Stimulated activated CD4-positive, alpha-beta T cell treated with anti-CD3 and anti-CD28 coated beads, Interleukin-15, amount 100 ng/mL, for 48 hours (primary cell): Measurements from ENCODE around the gene SPRY1.
A peak's percentile ranks its signal among the peaks of the same experiment; 100 is the strongest.

Experiments used
- DNase-seq, 2 donors: peaks; one replicate each; pipeline ENCODE4 v3.0.0-alpha.2; 2020; ENCODE audit warnings: low read depth in 2 of 2

Gene SPRY1

DNA sequence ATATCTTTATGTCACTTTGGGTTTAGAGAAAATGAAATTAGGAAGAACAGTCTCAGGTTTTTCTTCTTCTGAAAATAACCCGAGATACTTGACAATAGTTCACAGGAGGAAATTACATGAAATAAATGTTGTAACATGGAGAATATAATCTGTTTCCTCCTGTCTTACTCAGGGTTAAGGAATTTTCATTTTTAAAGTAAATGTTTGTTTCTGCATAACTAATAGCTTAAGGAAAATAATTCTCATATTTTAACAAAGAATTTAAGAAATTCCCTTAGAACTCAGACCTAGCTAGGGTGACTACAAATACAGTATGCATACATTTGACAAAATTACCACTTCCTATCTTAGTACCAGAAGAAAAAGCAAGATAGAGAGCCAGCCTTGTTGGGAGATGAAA lies 17.2 kb upstream of the SPRY1 start:
- no peak for DNase-seq

DNA sequence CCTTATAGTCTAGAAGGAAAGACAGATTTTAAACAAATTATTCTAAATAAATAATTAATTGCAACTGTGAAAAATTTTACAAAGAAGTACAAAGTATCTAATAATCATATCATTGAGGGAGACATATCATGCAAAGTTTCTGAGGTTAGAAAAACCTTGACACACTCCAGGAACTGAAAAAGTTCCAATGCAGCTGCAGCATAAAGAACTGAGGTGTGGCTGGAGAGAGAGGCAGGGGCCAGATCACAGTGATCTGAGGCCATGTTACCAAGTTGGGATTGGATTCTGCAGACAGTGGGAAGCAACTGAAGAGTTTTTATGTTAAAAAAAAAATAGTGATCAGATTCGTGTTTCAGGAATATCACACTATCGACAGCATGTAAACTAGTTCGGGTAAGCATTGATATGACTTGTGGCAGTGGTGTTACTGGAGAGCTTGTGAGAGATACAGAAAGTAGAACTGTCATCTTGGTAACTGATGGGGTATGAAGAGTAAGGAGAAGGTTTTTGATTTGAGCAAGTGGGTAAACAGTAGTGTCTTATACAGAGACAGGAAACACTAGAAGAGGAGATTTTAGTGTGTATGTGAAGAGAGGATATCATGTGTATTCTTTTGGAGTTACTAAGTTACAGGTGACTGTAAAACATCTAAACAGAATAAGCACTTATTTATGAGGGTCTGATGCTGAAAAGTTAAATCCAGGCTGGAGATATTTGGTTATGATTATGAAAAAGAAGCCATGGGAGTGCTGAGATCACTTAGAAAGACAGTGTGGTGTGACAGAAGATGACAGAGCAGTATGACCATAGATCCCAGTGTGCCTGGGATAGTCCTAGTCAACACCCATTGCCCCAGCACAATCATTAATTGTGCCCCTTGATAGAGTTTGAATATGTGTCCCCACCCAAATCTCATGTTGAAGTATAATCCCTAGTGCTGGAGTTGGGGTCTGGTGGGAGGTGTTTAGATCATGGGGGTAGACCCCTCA lies 15.6 kb upstream of the SPRY1 start:
- DNase-seq: no peak

DNA sequence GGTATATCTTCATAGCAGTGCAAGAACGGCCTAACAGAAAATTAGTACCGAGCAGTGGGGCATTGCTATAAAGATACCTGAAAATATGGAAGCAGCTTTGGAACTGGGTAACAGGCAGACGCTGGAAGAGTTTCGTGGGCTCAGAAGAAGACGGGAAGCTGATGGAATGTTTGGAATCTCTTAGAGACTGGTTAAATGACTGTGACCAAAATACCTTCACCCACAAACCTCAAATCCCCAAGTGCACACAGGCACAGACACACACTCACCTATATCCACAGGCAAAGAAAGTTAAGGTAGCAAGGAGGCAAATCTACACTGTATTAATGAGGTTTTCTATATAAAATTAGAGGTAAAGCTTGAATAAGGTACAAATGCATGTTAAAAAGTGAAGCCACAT lies 14.6 kb upstream of the SPRY1 start:
- no peak for DNase-seq

DNA sequence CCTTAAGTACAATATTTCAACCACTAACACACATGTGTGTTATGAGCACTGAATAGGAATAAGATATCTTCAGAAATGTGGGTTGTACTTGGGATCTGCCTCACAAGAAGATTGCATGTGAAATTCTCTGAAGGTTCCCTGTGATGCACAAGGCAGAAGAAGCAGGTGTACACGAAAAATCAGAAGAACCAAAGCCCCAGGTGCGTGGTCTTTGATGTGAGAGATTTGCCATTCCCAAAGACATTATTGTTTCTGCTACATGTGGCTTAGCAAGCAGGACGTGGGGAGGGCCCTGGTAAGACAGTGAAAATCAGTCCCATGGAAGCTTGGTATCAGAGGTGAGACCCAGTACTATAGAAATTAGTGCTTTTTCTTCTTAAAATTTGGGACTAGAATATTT lies 13.0 kb upstream of the SPRY1 start:
- no peak for DNase-seq

DNA sequence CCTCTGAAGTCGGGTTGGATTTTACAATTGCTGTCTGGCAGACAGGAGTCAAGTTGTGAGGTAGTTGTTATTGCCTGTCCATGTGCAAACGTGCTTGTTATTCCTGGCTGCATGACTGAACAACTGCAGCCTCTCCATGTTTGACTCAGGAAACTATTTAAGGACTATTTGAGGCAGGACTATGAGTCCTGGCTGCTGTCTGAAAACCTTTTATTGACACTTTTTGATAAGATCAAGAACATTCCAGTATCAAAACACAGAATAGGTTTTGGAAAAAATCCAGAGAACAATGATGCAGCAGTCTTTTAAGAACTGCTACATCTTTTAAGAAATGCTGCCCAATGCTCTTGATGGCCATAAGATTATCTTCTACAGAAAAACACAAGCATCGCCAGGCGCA lies 10.0 kb upstream of the SPRY1 start:
- DNase-seq: no peak

DNA sequence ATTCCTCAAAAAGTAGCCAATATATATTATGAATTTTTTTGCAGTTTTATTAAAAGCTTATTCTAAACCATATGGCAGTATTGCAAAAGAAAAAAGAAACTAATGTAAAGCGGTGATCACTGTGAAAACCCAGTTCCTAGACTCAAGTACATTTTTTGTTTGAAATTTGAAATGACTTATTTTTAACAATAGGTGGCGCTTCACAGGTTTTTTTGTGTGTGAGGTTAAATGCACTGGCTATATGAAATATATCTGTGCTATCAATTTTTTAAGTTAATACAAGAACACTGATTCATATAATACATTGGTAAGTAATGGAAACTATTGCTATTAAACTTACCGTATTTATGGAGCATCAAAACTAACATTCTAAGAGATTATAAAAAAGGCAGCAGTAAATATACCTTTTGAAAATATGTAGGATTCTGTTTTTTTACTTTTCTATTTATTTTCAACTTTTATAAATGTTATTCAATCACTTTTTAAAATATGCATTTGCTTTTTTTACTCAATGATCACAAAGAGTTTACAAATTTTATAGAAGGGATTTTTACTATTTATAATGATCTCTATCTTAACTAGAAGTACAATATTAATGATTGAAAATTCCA lies 5.6 kb upstream of the SPRY1 start:
- DNase-seq: no peak

DNA sequence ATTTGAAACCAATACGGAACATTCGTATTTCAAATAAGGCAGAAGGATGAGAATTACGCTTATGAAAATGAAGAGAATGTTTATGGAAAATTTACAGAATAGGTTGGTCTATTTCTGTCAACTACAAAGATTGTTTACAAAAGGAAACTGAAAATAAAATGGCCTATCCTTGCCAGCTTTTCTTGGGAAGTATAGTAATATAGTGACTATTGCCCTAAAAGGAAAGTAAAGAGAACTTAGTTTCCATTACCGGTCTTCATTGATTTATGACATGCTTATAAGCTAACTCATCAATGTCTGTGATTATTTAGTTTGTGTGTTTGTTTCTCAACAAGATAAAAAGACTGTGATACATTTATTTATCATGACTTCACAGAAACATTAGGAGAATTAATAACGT lies 2.9 kb upstream of the SPRY1 start:
- no peak for DNase-seq

DNA sequence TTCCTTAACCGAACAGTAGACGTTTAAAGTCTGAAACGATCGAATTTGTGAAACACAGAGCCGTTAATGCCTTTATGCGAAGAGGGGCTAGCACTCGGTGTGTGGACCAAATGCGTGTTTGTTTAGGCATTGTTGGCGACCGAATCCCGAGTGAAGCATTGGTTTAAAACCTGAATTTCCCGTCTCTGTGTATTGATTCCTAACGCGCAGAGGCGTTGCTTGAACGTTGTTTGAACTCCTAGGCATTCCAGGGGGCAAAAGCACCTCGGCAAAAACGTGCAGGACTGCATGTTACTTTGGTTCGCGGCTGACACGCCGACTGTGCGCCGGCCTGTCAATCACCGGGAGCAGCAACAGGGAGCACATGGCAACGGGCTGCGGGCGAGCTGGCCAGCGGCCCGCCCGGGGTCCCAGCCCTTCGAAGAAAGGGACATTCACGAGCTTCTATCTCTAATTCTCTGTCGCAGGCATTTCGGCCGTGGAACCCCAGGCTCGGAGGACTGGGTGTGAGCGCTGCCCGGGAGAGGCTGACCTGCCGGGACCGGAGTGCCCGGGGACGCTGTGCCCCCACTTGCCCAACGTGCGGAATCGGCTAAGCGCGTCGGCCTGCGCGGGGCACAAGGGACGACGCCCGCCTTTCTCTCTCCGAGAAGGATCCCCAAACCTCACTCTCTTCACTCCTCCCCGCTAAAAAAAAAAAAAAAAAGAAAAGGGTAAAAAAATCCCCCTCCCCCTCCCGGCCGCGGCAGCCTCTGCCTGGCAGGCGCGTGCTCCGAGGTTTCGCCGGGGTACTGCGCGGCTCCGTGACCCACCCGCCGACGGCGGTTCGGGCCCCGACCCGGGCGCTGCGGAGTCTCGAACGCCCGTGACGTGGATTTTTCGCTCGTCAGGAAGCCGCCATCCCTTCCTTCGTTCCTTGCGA lies 810 bp downstream of the SPRY1 start:
- DNase-seq: peak; percentile 26 to 40

DNA sequence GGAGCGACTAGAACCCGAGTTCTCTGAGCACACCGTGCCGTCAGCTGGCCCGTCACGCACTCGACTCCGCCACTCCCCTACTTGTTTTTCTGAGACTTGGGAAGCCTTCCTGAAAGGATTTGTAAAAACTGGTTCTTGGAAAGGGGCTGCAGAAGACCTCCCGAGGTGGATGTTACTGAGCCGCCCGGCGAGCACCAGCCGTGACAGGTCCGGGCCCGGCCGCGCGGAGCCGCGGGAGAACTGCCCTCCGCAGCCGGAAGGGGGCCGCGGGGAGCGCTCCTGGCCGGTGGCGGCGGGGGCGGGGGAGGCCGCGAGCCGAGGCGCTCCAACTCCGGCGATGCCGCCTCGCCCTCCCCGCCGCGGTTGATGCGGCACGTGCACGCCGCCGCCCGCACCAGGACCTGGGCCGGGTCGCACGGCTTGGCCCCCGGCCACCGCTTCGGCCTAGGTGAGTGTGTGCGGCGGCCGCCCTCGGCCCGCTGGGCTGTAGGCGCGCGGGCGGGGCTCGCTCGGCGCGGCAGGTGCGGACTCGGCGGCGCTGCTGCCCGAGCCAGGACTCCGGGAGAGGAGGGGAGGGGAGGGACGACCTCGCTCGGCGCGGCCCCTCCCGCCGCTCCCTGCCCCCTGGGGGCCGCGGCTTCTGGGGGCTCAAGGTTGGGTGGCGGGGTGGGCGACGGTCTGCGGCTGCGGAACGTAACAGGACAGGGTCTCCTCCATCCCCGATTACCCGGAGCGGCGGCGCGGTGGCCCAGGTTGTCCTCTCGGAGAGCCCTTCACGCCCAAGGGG lies 1.7 kb downstream of the SPRY1 start:
- DNase-seq: peak; percentile 26 to 54

DNA sequence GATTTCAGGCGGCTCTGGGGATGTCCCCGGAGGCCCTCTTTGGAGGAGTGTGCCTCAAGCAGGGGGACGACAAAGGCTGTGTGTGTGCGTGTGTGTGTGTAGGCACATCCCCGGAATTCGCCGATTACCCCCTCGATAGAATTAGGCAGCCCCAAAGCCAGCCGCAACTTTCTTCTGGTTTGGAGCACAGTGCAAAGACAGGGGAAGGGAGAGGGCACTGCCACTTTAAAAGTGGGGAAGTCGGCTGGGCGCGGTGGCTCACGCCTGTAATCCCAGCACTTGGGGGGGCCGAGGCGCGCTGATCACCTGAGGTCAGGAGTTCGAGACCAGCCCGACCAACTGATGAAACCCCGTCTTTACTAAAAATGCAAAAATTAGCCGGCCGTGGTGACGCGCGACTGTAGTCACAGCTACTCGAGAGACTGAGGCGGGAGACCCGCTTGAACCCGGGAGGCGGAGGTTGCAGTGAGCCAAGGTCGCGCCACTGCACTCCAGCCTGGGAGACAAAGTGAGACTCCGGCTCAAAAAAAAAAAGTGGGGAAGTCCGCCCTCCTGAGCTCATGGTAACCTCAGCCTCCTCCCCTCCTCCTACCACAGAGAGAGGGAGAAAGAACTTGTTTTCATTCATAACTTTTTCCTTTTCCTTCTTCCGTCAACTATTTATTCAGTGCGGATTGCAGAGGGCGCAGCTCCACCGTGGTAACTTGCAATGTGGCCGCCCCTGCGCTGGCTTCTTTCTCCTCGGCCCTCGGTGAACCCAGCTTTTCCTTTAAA lies 2.4 kb downstream of the SPRY1 start:
- DNase-seq: peak; percentile 38 to 43

DNA sequence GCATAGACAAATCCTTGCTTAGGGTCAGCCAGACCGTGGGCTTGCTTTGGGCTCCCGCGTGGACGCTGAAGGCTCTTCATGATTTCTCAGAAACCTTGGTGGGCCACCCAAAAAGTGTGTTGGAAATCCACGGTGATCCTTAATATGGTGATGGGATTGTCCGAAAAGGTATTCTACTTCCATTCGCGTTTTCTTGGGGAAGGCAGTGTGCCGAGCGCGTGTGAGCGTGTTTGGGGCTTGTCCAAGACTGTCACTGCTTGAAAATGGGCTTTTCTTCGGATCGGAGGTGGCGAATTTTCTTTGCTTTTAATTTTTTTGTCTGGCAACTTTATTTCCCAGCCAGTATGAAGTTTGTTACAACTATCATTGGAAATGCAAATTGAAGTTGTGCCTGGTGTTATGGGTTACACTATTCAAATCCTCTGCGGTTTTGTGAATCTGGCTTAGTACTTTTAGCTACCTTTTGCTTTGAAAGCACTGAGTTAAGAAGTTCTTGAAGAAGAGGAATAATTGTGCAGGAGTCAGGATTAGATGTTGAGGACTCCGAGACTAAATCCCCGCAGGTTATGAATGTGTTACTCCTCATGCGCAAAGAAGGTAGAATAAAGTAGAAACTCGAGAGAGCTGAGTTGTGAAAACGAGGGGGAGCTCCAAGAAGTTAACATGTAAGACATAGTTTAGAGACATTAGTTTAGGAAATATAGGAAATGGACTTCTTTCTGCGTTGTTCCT lies 3.2 kb downstream of the SPRY1 start:
- no peak for DNase-seq

DNA sequence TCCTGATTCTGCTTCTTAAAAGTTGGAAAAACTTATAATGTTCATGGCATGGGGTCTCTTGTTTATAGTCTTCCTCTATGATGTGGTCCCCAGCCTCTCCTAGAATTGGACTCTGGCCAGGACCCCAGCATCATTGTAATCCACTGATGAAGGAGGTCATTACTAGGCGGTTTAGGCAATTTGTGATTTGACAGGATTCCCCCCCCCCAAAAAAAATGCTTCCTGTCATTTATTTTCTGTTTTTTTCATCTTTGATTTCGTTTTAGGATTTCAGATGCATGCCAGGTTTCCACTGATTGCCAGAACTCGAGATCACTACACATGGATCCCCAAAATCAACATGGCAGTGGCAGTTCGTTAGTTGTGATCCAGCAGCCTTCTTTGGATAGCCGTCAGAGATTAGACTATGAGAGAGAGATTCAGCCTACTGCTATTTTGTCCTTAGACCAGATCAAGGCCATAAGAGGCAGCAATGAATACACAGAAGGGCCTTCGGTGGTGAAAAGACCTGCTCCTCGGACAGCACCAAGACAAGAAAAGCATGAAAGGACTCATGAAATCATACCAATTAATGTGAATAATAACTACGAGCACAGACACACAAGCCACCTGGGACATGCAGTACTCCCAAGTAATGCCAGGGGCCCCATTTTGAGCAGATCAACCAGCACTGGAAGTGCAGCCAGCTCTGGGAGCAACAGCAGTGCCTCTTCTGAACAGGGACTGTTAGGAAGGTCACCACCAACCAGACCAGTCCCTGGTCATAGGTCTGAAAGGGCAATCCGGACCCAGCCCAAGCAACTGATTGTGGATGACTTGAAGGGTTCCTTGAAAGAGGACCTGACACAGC lies 4.9 kb downstream of the SPRY1 start:
- DNase-seq: no peak

DNA sequence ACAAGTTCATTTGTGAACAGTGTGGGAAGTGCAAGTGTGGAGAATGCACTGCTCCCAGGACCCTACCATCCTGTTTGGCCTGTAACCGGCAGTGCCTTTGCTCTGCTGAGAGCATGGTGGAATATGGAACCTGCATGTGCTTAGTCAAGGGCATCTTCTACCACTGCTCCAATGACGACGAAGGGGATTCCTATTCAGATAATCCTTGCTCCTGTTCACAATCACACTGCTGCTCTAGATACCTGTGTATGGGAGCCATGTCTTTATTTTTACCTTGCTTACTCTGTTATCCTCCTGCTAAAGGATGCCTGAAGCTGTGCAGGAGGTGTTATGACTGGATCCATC lies 5.5 kb downstream of the SPRY1 start:
- DNase-seq: no peak

DNA sequence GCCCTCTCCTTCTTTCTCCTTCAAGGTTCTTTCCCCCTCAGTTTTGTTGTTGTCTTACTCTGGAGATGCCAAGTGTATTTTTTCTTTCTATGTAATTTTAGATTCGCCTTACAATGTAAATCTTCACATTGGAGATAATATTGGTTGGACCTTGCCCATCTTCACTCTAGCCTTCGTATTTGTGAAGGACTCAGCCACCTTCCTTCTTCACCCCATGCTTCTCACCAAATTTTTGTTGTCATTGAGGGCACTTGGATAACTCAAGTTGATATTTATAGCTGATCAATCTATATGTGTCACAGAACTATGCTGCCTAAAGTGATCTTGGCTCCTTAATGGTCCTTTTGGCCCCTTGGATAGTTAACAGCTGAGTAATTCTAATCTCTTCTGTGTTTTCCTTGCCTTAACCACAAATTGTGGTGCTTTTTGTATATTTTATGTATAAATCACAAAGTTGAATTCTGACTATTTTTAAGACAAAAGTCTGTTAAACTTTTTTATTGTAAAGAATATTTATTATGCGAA lies 6.5 kb downstream of the SPRY1 start:
- no peak for DNase-seq

DNA sequence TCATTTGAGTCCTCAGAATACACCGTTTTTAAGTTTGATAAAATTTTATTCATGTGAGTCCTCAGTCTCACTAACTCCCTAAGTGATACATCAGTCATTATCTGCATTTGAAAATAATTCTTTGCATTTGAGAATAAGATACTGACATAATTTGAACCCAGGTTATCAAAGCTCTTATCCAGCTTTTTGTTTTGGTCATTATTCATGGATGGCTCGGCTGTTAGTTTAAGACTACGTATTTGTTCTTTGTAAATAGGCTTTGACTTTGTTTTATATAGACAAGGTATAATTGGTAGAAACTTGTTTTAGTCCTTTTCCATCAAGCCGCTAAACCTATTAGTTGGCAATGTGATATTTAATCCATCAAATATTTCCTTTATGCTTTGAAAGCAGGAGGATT lies 7.9 kb downstream of the SPRY1 start:
- DNase-seq: no peak

DNA sequence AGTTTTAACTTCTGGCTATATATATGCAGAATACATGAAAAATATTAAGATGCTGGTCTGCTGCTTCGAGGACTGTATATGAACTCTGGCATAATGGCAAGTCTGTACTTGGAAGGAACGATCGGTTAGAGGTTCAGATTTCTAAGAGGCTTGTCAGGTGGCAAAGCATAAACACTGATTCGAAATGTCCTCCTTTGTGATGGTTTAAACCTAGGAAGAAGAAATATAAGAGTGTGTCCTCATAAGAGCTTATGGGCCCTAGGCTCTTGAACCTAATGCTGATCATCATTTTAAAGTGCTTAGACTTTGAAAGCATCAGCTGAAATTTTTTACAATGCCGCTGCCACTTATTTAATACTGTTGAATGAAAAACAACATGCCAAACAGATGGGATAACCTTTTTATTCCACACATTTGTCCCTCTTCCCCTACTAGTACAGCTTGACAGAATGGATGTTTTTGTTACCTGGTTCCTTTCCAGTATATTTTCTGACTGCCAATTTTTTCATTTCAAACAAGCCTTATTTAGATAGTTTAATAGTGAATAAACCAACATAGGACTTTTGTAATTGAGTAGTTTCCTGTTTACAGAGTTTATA lies 8.8 kb downstream of the SPRY1 start:
- DNase-seq: no peak

DNA sequence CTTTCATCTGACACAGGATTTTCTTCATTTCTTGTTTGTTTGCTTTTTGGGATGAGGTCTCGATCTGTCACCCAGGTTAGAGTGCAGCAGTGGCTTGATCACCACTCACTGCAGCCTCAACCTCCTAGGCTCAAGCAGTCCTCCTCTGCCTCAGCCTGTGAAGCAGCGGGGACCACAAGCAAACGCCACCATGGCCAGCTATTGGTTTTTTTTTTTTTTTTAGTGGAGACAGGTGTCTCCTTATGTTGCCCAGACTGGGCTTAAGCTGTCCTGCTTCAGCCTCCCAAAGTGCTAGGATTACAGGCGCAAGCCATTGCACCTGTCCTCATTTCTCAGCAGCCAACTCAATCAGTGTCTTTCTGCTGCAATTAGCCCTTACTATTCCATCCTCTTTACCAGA lies 10.3 kb downstream of the SPRY1 start:
- DNase-seq: no peak

DNA sequence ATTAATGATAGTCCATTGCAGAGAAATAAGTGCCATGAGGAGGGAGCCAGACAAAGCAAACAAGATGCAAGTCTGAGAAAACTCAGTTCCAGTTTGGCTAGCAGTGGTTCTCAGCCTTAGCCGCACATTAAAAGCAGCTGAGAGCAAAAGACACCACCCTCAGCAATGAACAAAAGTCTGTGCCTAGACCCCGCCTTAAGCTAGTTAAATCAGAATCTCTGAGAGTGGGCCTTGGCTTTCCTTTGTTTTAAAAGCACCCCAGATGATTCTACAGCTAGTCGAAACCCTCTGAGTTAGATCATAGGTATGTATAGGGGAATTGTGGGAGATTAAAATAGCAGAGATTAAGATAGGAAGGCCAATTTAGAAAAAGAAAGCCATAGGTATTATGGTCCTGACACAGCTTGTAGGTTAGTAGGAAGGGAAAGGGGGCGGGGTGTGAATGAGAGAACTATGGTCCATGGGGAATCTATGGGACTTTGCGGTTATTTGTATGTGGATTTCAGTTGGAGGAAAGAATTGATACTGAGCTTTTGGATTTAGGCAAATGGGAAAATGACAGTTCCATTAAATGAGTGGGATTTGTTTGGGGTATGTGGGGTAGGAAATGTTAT lies 12.0 kb downstream of the SPRY1 start:
- no peak for DNase-seq
